Measurements from ENCODE around the gene FLAD1. TPM values are rescaled to one million over a fixed set of nuclear protein-coding genes. Genes with fewer than 3 reads are reported as not detected.

FLAD1 gene
- total and polyA plus RNA-seq, 2 of the 4 experiments (the other 2 are of a cell fraction) = 26.3 to 37.3 TPM

DNA sequence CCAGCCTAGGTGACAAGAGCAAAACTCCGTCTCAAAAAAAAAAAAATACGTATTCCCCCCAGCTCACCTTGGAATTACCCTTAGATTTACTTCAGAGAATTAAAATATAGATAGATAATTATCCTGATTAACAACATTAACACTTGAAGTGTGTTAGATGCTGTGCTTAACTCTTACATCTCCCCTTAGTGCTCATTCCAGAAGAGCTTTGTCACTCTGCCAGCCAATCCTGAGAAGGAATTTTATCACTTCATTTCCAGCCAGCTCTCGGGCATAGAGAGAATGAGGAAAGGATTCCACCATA, 11.0 kb upstream of the FLAD1 start:
- TF ChIP-seq MAZ (IDR thresholded peaks at IDR 0.05; ENCODE audit: borderline replicate concordance, low read depth, low read length) (no peak), NFE2L2 (IDR thresholded peaks at IDR 0.05; ENCODE audit: low read depth, low read length) (no peak), RAD21 (IDR thresholded peaks at IDR 0.05; ENCODE audit: low read length) (no peak), CHD1 (IDR thresholded peaks at IDR 0.05; ENCODE audit: low read depth, low read length) (no peak), MXI1 (IDR thresholded peaks at IDR 0.05; ENCODE audit: borderline replicate concordance, low read depth, low read length) (no peak), CEBPB (IDR thresholded peaks at IDR 0.05; ENCODE audit: low read depth, low read length) (no peak), POLR2A (IDR thresholded peaks at IDR 0.05; ENCODE audit: low read depth, low read length) (no peak), RFX5 (IDR thresholded peaks at IDR 0.05; ENCODE audit: low read depth, low read length) (no peak)
- TF ChIP-seq, protein P1, sequence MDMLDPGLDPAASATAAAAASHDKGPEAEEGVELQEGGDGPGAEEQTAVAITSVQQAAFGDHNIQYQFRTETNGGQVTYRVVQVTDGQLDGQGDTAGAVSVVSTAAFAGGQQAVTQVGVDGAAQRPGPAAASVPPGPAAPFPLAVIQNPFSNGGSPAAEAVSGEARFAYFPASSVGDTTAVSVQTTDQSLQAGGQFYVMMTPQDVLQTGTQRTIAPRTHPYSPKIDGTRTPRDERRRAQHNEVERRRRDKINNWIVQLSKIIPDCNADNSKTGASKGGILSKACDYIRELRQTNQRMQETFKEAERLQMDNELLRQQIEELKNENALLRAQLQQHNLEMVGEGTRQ (IDR thresholded peaks at IDR 0.05; ENCODE audit: low read depth, low read length) = no peak
- TF ChIP-seq, protein P2, sequence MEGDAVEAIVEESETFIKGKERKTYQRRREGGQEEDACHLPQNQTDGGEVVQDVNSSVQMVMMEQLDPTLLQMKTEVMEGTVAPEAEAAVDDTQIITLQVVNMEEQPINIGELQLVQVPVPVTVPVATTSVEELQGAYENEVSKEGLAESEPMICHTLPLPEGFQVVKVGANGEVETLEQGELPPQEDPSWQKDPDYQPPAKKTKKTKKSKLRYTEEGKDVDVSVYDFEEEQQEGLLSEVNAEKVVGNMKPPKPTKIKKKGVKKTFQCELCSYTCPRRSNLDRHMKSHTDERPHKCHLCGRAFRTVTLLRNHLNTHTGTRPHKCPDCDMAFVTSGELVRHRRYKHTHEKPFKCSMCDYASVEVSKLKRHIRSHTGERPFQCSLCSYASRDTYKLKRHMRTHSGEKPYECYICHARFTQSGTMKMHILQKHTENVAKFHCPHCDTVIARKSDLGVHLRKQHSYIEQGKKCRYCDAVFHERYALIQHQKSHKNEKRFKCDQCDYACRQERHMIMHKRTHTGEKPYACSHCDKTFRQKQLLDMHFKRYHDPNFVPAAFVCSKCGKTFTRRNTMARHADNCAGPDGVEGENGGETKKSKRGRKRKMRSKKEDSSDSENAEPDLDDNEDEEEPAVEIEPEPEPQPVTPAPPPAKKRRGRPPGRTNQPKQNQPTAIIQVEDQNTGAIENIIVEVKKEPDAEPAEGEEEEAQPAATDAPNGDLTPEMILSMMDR (conservative IDR thresholded peaks at IDR 0.05; ENCODE audit: low read depth, low read length) = no peak
- TF ChIP-seq, protein P3, sequence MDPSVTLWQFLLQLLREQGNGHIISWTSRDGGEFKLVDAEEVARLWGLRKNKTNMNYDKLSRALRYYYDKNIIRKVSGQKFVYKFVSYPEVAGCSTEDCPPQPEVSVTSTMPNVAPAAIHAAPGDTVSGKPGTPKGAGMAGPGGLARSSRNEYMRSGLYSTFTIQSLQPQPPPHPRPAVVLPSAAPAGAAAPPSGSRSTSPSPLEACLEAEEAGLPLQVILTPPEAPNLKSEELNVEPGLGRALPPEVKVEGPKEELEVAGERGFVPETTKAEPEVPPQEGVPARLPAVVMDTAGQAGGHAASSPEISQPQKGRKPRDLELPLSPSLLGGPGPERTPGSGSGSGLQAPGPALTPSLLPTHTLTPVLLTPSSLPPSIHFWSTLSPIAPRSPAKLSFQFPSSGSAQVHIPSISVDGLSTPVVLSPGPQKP (IDR thresholded peaks at IDR 0.05; ENCODE audit: borderline replicate concordance, low read depth, low read length) = no peak
- peak overlapping the region; percentile 97 for H3K4ac ChIP-seq (ENCODE audit: low read depth, low read length)
- in situ Hi-C loops (cut with MboI; ENCODE audit: low sequenced_read_pairs) = no loop called here

More for the DNA sequence above, 11.0 kb upstream of the FLAD1 start:
- Histone ChIP-seq H3K4me2 (ENCODE audit: low read depth, low read length) (peak overlapping the region; percentile 83), H3K79me1 (ENCODE audit: low read depth in 1 of 2, low read length in 2 of 2) (peaks cover 10 to 57% of the 10 kb centered on the region in 2 experiments), H4K91ac (ENCODE audit: insufficient read depth, low read depth, low read length) (peak overlapping the region; percentile 100), H2AK5ac (ENCODE audit: low read depth, low read length) (peak overlapping the region; percentile 89), H3K18ac (ENCODE audit: low read depth, low read length) (peak overlapping the region; percentile 96), H3K4me1 (ENCODE audit: control insufficient read depth, insufficient read depth, low read length) (peaks cover 18% of the 10 kb centered on the region), H4K8ac (ENCODE audit: low read depth in 2 of 2, low read length in 2 of 2) (peak overlapping the region; percentile 92 to 95), H2BK120ac (ENCODE audit: low read depth, low read length) (peak overlapping the region; percentile 95), H4K20me1 (ENCODE audit: insufficient read depth, low read length) (peaks cover 26% of the 10 kb centered on the region), H3K23ac (ENCODE audit: low read depth, low read length) (peak overlapping the region; percentile 86), H3K27me3 (ENCODE audit: control insufficient read depth, insufficient read depth, low read length) (no peaks in the 10 kb centered on the region), H3K9me1 (ENCODE audit: insufficient read depth, low read length) (peaks cover 7% of the 10 kb centered on the region), H2BK5ac (ENCODE audit: low read depth, low read length, poor library complexity, severe bottlenecking) (peak overlapping the region; percentile 97), H3K9ac (ENCODE audit: low read depth, low read length) (peak overlapping the region; percentile 75), H3K4me3 (ENCODE audit: insufficient read depth, low read depth, low read length) (peak overlapping the region; percentile 36; the same call in 1 of the 2 replicates), H2BK15ac (ENCODE audit: low read depth, low read length) (peak overlapping the region; percentile 97; the same call in 2 of the 3 replicates), H2AK9ac (replicated peaks; ENCODE audit: low read depth, low read length, poor library complexity) (peak overlapping the region; percentile 84), H3K56ac (ENCODE audit: extremely low read depth, insufficient read depth, low read length) (peak overlapping the region; percentile 92), H2AFZ (replicated peaks; ENCODE audit: low read length, poor library complexity) (peak overlapping the region; percentile 33), H3K14ac (replicated peaks; ENCODE audit: low read depth, low read length) (peak overlapping the region; percentile 94), H4K5ac (ENCODE audit: low read depth, low read length) (peak overlapping the region; percentile 98), H2BK20ac (ENCODE audit: low read depth, low read length) (peak overlapping the region; percentile 95), H3K9me3 (ENCODE audit: control insufficient read depth, insufficient read depth, low read length) (no peaks in the 10 kb centered on the region), H3K27ac (ENCODE audit: insufficient read depth, low read length) (peak overlapping the region; percentile 96), H3K36me3 (ENCODE audit: control insufficient read depth, insufficient read depth, low read length) (peaks cover 13% of the 10 kb centered on the region)
- POLR2A ChIA-PET (ENCODE audit: unreplicated experiment) = interaction anchor here (0.7 to 1.9 kb wide), 3 partner anchors 11 to 36 kb away, joined by 4 to 10 read pairs (median 4); partner anchors contain the start of gene PYGO2
- no CpG with 5 or more reads among the region's 3 CpGs for WGBS, 2 experiments (ENCODE audit: extremely low coverage in 2 of 2, insufficient read length in 1 of 2)
- intact Hi-C loops (cut with micrococcal nuclease) (loop anchor here (1.0 to 10.0 kb wide), 2 partner anchors 29 to 203 kb away; partner anchors contain the start of genes KRTCAP2 and TRIM46), dilution Hi-C loops (cut with HindIII; ENCODE audit: low sequenced_read_pairs, unreplicated experiment) (no loop called here)
- no TSS peak for BruUV-seq (replicated peaks)
- DNase-seq (no peak), ATAC-seq (ENCODE audit: low read depth) (no peak)
- CTCF ChIA-PET = interaction anchor here (0.6 kb wide), 1 partner anchor 43 kb away, joined by 3 read pairs; no protein-coding TSS in a partner anchor
